DND-41 (cell line): Measurements from ENCODE around the gene FAAP100.

ENCODE experiments used
- EZH2 ChIP-seq: IDR thresholded peaks from 3 replicates; pipeline ENCODE4 v1.6.1; 2012; ENCODE audit warnings: borderline replicate concordance, low read depth, mild to moderate bottlenecking, moderate library complexity, low read length, inconsistent platforms; ENCODE audit not compliant: severe bottlenecking
- TF ChIP-seq, protein P1 (sequence below): IDR thresholded peaks from 2 replicates; pipeline ENCODE4 v1.5.1; 2012; ENCODE audit warnings: borderline replicate concordance, low read length, moderate library complexity, mild to moderate bottlenecking; ENCODE audit not compliant: poor library complexity, severe bottlenecking; ENCODE audit errors: extremely low read depth

DNA sequence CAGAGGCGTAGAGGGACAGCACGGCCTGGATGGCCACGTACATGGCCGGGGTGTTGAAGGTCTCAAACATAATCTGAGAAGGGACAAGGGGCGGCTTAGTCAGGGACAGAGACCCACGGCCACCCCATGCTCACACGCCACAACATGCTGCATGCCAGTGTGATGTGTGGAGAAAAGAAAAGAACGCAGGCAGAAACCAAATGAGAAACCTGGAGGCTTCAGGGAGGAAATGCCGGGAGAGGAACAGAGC, 40.7 kb downstream of the FAAP100 start:
- TF ChIP-seq, protein P1, sequence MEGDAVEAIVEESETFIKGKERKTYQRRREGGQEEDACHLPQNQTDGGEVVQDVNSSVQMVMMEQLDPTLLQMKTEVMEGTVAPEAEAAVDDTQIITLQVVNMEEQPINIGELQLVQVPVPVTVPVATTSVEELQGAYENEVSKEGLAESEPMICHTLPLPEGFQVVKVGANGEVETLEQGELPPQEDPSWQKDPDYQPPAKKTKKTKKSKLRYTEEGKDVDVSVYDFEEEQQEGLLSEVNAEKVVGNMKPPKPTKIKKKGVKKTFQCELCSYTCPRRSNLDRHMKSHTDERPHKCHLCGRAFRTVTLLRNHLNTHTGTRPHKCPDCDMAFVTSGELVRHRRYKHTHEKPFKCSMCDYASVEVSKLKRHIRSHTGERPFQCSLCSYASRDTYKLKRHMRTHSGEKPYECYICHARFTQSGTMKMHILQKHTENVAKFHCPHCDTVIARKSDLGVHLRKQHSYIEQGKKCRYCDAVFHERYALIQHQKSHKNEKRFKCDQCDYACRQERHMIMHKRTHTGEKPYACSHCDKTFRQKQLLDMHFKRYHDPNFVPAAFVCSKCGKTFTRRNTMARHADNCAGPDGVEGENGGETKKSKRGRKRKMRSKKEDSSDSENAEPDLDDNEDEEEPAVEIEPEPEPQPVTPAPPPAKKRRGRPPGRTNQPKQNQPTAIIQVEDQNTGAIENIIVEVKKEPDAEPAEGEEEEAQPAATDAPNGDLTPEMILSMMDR, result no peak
- no peak for TF ChIP-seq EZH2
